ENCODE results near the gene ASTL.

GRCh38 chr2:96115631-96116423 lies 22.5 kb downstream of the ASTL start:
- TF ChIP-seq, protein P1, sequence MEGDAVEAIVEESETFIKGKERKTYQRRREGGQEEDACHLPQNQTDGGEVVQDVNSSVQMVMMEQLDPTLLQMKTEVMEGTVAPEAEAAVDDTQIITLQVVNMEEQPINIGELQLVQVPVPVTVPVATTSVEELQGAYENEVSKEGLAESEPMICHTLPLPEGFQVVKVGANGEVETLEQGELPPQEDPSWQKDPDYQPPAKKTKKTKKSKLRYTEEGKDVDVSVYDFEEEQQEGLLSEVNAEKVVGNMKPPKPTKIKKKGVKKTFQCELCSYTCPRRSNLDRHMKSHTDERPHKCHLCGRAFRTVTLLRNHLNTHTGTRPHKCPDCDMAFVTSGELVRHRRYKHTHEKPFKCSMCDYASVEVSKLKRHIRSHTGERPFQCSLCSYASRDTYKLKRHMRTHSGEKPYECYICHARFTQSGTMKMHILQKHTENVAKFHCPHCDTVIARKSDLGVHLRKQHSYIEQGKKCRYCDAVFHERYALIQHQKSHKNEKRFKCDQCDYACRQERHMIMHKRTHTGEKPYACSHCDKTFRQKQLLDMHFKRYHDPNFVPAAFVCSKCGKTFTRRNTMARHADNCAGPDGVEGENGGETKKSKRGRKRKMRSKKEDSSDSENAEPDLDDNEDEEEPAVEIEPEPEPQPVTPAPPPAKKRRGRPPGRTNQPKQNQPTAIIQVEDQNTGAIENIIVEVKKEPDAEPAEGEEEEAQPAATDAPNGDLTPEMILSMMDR (IDR thresholded peaks at IDR 0.05; ENCODE audit: low read length): no peak
- TF ChIP-seq EZH2 (optimal IDR thresholded peaks at IDR 0.05; ENCODE audit: low read depth, low read length): no peak
